H9 (cell line): Measurements from ENCODE around the gene ATG2B. TPM values are rescaled to one million over a fixed set of nuclear protein-coding genes. Genes with fewer than 3 reads are reported as not detected.

Source experiments
- DNase-seq: peaks from one replicate; pipeline ENCODE4 v3.0.0-alpha.2; 2017
- H2AFZ ChIP-seq: one replicate; pipeline ENCODE4 v1.6.1; 2013; ENCODE audit warnings: mild to moderate bottlenecking, low read length, control low read depth, moderate library complexity
- H2AK5ac ChIP-seq: 2 replicates; pipeline ENCODE4 v1.6.1; 2013; ENCODE audit warnings: low read length, control low read depth, mixed read lengths; ENCODE audit not compliant: insufficient read length
- H2BK120ac ChIP-seq: one replicate; pipeline ENCODE4 v1.6.1; 2013; ENCODE audit warnings: low read depth, mild to moderate bottlenecking, low read length, control low read depth, inconsistent platforms; ENCODE audit not compliant: poor library complexity, severe bottlenecking
- H2BK12ac ChIP-seq: 2 replicates; pipeline ENCODE4 v1.6.1; 2013; ENCODE audit warnings: low read length, control low read depth, mixed read lengths, low read depth; ENCODE audit not compliant: insufficient read length
- H2BK15ac ChIP-seq: 2 replicates; pipeline ENCODE4 v1.6.1; 2013; ENCODE audit warnings: low read depth, low read length, control low read depth
- H2BK20ac ChIP-seq: one replicate; pipeline ENCODE4 v1.6.1; 2013; ENCODE audit warnings: low read depth, mild to moderate bottlenecking, low read length, control low read depth, inconsistent platforms; ENCODE audit not compliant: poor library complexity, severe bottlenecking
- H2BK5ac ChIP-seq: 2 replicates; pipeline ENCODE4 v1.6.1; 2013; ENCODE audit warnings: low read length, control low read depth, mixed read lengths; ENCODE audit not compliant: insufficient read length
- H3K14ac ChIP-seq: 2 replicates; pipeline ENCODE4 v1.6.1; 2013; ENCODE audit warnings: low read length, control low read depth; ENCODE audit not compliant: insufficient read depth
- H3K18ac ChIP-seq: 2 replicates; pipeline ENCODE4 v1.6.1; 2013; ENCODE audit warnings: low read depth, mild to moderate bottlenecking, mixed read lengths, low read length, control low read depth; ENCODE audit not compliant: insufficient read length
- H3K23ac ChIP-seq: 2 replicates; pipeline ENCODE4 v1.6.1; 2013; ENCODE audit warnings: low read length, control low read depth, mixed read lengths, low read depth; ENCODE audit not compliant: insufficient read length
- H3K23me2 ChIP-seq: 2 replicates; pipeline ENCODE4 v1.6.1; 2013; ENCODE audit warnings: low read depth, mild to moderate bottlenecking, mixed read lengths, low read length, control low read depth; ENCODE audit not compliant: insufficient read length, poor library complexity, severe bottlenecking
- H3K27ac ChIP-seq: 2 replicates; pipeline ENCODE4 v1.5.1; 2013; ENCODE audit warnings: low read length, control low read depth, mixed read lengths, low read depth; ENCODE audit not compliant: insufficient read length
- H3K27me3 ChIP-seq: 2 replicates; pipeline ENCODE4 v1.6.1; 2013; ENCODE audit warnings: low read length, control low read depth, inconsistent platforms; ENCODE audit not compliant: insufficient read depth
- H3K4ac ChIP-seq: 2 replicates; pipeline ENCODE4 v1.6.1; 2013; ENCODE audit warnings: low read depth, mild to moderate bottlenecking, control low read depth, inconsistent platforms, low read length, moderate library complexity
- H3K4me1 ChIP-seq: 2 replicates; pipeline ENCODE4 v1.6.1; 2013; ENCODE audit warnings: low read length, control low read depth, inconsistent platforms; ENCODE audit not compliant: insufficient read depth
- H3K4me2 ChIP-seq: 2 replicates; pipeline ENCODE4 v1.6.1; 2013; ENCODE audit warnings: low read length, control low read depth, mixed read lengths; ENCODE audit not compliant: insufficient read length, insufficient read depth
- H3K56ac ChIP-seq: 2 replicates; pipeline ENCODE4 v1.6.1; 2013; ENCODE audit warnings: low read depth, mild to moderate bottlenecking, mixed read lengths, low read length, control low read depth; ENCODE audit not compliant: insufficient read length
- H3K79me1 ChIP-seq: 2 replicates; pipeline ENCODE4 v1.6.1; 2013; ENCODE audit warnings: low read depth, mild to moderate bottlenecking, moderate library complexity, low read length, control low read depth, inconsistent platforms; ENCODE audit not compliant: insufficient read depth, poor library complexity, severe bottlenecking
- H3K79me2 ChIP-seq: 2 replicates; pipeline ENCODE4 v1.6.1; 2013; ENCODE audit warnings: low read length, control low read depth, inconsistent platforms; ENCODE audit not compliant: insufficient read depth
- H3K9ac ChIP-seq: 2 replicates; pipeline ENCODE4 v1.6.1; 2013; ENCODE audit warnings: low read length, control low read depth, mixed read lengths; ENCODE audit not compliant: insufficient read length; ENCODE audit errors: extremely low read depth
- H3K9me3 ChIP-seq: one replicate; pipeline ENCODE4 v1.6.1; 2013; ENCODE audit warnings: low read depth, low read length, inconsistent platforms; ENCODE audit not compliant: control insufficient read depth
- H3T11ph ChIP-seq: one replicate; pipeline ENCODE4 v1.6.1; 2013; ENCODE audit warnings: mild to moderate bottlenecking, low read length, control low read depth, inconsistent platforms
- H4K20me1 ChIP-seq: one replicate; pipeline ENCODE4 v1.6.1; 2013; ENCODE audit not compliant: control insufficient read depth, insufficient read length, insufficient read depth
- H4K5ac ChIP-seq: 2 replicates; pipeline ENCODE4 v1.6.1; 2013; ENCODE audit warnings: low read depth, mild to moderate bottlenecking, mixed read lengths, low read length, control low read depth; ENCODE audit not compliant: insufficient read length
- H4K8ac ChIP-seq: replicated peaks from 2 replicates; pipeline ENCODE4 v1.6.1; 2013; ENCODE audit warnings: low read length, control low read depth, mixed read lengths, low read depth; ENCODE audit not compliant: insufficient read length
- H4K91ac ChIP-seq: 2 replicates; pipeline ENCODE4 v1.6.1; 2013; ENCODE audit warnings: low read depth, mild to moderate bottlenecking, moderate library complexity, mixed read lengths, low read length, control low read depth; ENCODE audit not compliant: insufficient read length
- H3K27ac Mint-ChIP-seq, 3 experiments: 2 replicates in 2 of 3; 3 replicates in 1 of 3; pipeline ENCODE4 v1.8.0; 2020 to 2021; ENCODE audit warnings: mixed read lengths in 3 of 3, mild to moderate bottlenecking in 1 of 3, moderate library complexity in 1 of 3
- H3K27me3 Mint-ChIP-seq: 2 replicates; pipeline ENCODE4 v1.8.0; 2021; ENCODE audit warnings: low read depth, mild to moderate bottlenecking, moderate library complexity, mixed read lengths
- H3K36me3 Mint-ChIP-seq, 3 experiments: 2 replicates in 2 of 3; 3 replicates in 1 of 3; pipeline ENCODE4 v1.8.0; 2020 to 2021; ENCODE audit warnings: low read depth in 3 of 3, mixed read lengths in 3 of 3; ENCODE audit not compliant: insufficient read depth in 1 of 3
- H3K4me1 Mint-ChIP-seq, 2 experiments: 2 replicates each; pipeline ENCODE4 v1.8.0; 2020; ENCODE audit warnings: mixed read lengths in 2 of 2
- H3K4me3 Mint-ChIP-seq, 2 experiments: 2 replicates in 1 of 2; 3 replicates in 1 of 2; pipeline ENCODE4 v1.8.0; 2020 to 2021; ENCODE audit warnings: mild to moderate bottlenecking in 2 of 2, mixed read lengths in 2 of 2, moderate library complexity in 1 of 2
- H3K9me3 Mint-ChIP-seq, 2 experiments: 2 replicates in 1 of 2; 3 replicates in 1 of 2; pipeline ENCODE4 v1.8.0; 2020; ENCODE audit warnings: mild to moderate bottlenecking in 2 of 2, mixed read lengths in 2 of 2, moderate library complexity in 1 of 2
- CTCF ChIP-seq: fragments of 200-600 bp; sonication (generic); conservative IDR thresholded peaks from 3 replicates; pipeline ENCODE4 v1.8.0; 2021; ENCODE audit warnings: antibody characterized with exemption, mild to moderate bottlenecking
- WGBS: extraction: QIAGEN DNeasy Blood & Tissue Kit; methylation state at CpG from one replicate; pipeline ENCODE4 v1.1.7; 2013; ENCODE audit warnings: missing lambda C conversion rate, low lambda C conversion rate, mixed read lengths; ENCODE audit not compliant: insufficient read length; ENCODE audit errors: extremely low coverage; 5-methylcytosine and 5-hydroxymethylcytosine counted together
- total RNA-seq: library from RNA; stranded (reverse); gene quantifications from 2 replicates; pipeline ENCODE4 v1.2.1, GENCODE V29; 2021

Gene ATG2B
- total RNA-seq, 1 experiment from 2014 or later: 12.6 TPM

- Histone ChIP-seq H3T11ph (no peak overlapping the region), H4K5ac (no peak overlapping the region), H3K79me1 (no peaks in the 10 kb centered on the region), H3K4me2 (no peak overlapping the region), H3K27me3 (no peaks in the 10 kb centered on the region), H2BK15ac (no peak overlapping the region), H4K20me1 (no peaks in the 10 kb centered on the region), H3K14ac (no peak overlapping the region), H3K4ac (no peak overlapping the region), H3K56ac (no peak overlapping the region), H3K9me3 (no peaks in the 10 kb centered on the region), H2AFZ (no peak overlapping the region), H3K79me2 (no peaks in the 10 kb centered on the region), H3K4me1 (no peaks in the 10 kb centered on the region), H4K8ac (no peak overlapping the region), H2BK20ac (no peak overlapping the region), H2BK5ac (no peak overlapping the region), H3K23ac (no peak overlapping the region), H4K91ac (no peak overlapping the region), H3K9ac (no peak overlapping the region), H2BK12ac (no peak overlapping the region), H3K27ac (no peak overlapping the region), H3K23me2 (no peaks in the 10 kb centered on the region), H2AK5ac (no peak overlapping the region), H2BK120ac (no peak overlapping the region), H3K18ac (no peak overlapping the region)
- TF ChIP-seq CTCF: peak; percentile 65
- no peaks in the 10 kb centered on the region for H3K27me3 Mint-ChIP-seq
- H3K4me1 Mint-ChIP-seq: peaks cover 8 to 13% of the 10 kb centered on the region in 2 experiments
- peak overlapping the region in 2 of 3 experiments; percentile 71 to 91; a peak in 2 of 7 replicates for H3K27ac Mint-ChIP-seq
- H3K36me3 Mint-ChIP-seq: peaks cover 2 to 14% (median 9%) of the 10 kb centered on the region in 3 experiments; a peak in 3 of 7 replicates
- WGBS: no CpG with 5 or more reads among the region's 9 CpGs
- H3K9me3 Mint-ChIP-seq: no peaks in the 10 kb centered on the region
- H3K4me3 Mint-ChIP-seq: no peak overlapping the region
- DNase-seq: peak; percentile 87
Observed at GRCh38 chr14:96304956-96305355, 58.2 kb downstream of the ATG2B start.
